ENCODE data around the gene SLC13A3. TPM values are rescaled to one million over a fixed set of nuclear protein-coding genes. Genes with fewer than 3 reads are reported as not detected.

SLC13A3 gene
- total RNA-seq, 2 experiments from 2014 or later, result 0.35 TPM; not detected in 1

DNA sequence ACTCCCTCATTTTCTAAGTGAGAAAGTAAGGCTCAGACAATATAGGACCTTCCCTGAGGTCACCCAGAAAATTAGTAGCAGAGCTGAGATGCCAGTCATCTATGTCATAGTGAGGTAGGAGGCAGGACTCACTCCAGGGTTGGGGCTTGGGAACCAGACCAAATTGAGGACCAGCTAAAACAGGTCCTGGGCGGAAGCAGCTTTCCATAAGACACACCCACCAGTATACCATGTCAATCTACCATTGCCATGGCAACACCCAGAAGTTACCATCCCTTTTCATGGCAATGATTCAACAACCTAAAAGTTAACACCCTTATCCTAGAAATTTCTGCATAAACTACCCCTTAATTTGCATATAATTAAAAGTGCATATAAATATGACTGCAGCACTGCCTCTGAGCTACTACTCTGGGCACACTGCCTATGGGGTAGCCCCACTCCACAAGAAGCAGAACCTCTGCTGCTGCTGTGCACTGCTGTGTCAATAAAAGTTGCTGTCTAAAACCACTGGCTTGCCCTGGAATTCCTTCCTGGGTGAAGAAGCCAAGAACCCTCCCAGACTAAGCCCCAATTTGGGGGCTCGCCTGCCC, 70.5 kb downstream of the SLC13A3 start:
- peaks cover 19% of the 10 kb centered on the region for H3K27me3 Mint-ChIP-seq
- H3K4me3 Mint-ChIP-seq, result no peak overlapping the region
- POLR2A ChIA-PET, result no interaction called here
- H3K9me3 Mint-ChIP-seq, result no peaks in the 10 kb centered on the region
- DNase-seq, result no peak
- H3K27ac Mint-ChIP-seq, result no peak overlapping the region
- peaks cover 2% of the 10 kb centered on the region for H3K4me1 Mint-ChIP-seq
- CTCF ChIA-PET, result interaction anchor here (1.3 kb wide), 1 partner anchor 21 kb away, joined by 5 read pairs; no protein-coding TSS in a partner anchor
- H3K36me3 Mint-ChIP-seq (ENCODE audit: low read depth), result no peaks in the 10 kb centered on the region

DNA sequence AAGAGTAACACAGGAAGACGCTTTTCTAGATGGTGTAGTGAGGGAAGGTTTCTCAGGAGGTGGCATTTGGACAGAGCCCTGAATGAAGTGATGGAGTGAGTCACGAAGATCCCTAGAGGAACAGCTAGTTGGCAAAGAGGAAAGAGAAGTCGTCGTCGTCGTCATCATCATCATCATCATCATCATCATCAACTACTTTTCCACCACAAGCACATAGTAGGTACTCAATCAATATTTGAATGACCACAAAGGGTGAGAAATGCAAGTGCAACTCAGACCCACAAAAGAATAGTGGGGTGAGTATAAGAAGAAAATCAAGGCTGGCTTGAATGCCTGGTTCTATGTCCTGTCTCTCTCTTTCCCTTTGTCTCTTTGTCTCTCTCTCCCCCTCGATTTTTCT, 72.5 kb downstream of the SLC13A3 start:
- H3K9me3 Mint-ChIP-seq, result no peaks in the 10 kb centered on the region
- H3K4me1 Mint-ChIP-seq, result peaks cover 2% of the 10 kb centered on the region
- ChIA-PET POLR2A (no interaction called here), CTCF (interaction anchor here (0.6 kb wide), 1 partner anchor 91 kb away, joined by 3 read pairs; no protein-coding TSS in a partner anchor)
- no peak overlapping the region for H3K4me3 Mint-ChIP-seq
- DNase-seq, result no peak
- H3K27ac Mint-ChIP-seq, result no peak overlapping the region
- no peaks in the 10 kb centered on the region for H3K36me3 Mint-ChIP-seq (ENCODE audit: low read depth)
- H3K27me3 Mint-ChIP-seq, result peaks cover 23% of the 10 kb centered on the region

DNA sequence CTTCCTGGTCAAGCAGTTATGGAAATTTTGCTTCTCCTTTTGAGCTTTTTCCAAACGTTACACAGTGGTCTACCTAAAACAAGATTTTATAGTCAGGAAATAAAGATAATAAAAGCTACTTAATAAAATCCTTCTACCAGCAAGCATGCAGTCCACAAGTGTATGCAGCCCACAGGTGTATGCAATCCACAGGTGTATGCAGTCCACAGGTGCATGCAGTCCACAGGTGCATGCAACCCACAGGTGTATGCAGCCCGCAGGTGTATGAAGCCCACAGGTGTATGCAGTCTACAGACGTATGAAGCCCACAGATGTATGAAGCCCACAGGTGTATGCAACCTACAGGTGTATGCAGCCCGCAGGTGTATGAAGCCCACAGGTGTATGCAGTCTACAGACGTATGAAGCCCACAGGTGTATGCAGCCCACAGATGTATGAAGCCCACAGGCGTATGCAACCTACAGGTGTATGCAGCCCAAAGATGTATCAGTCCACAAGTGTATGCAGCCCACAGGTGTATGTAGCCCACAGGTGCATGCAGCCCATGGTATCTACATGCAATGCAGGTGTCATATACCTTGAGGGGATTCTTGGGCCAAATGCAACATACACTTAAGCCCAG, 74.4 kb downstream of the SLC13A3 start:
- CTCF ChIA-PET, result no interaction called here
- POLR2A ChIA-PET, result no interaction called here

GRCh38 chr20:46575937-46576461, 75.3 kb downstream of the SLC13A3 start:
- Mint-ChIP-seq H3K4me1 (peaks cover 2% of the 10 kb centered on the region), H3K9me3 (no peaks in the 10 kb centered on the region), H3K27me3 (peaks cover 32% of the 10 kb centered on the region), H3K36me3 (ENCODE audit: low read depth) (no peaks in the 10 kb centered on the region), H3K4me3 (no peak overlapping the region), H3K27ac (no peak overlapping the region)
- no peak for DNase-seq
- ChIA-PET POLR2A (no interaction called here), CTCF (interaction anchor here (1.0 kb wide), 1 partner anchor 13 kb away, joined by 3 read pairs; no protein-coding TSS in a partner anchor)

More for the DNA sequence above, 74.4 kb downstream of the SLC13A3 start:
- H3K4me3 Mint-ChIP-seq, result no peak overlapping the region
- no peak for DNase-seq
- H3K27me3 Mint-ChIP-seq, result peaks cover 31% of the 10 kb centered on the region
- H3K36me3 Mint-ChIP-seq (ENCODE audit: low read depth), result no peaks in the 10 kb centered on the region
- no peak overlapping the region for H3K27ac Mint-ChIP-seq
- no peaks in the 10 kb centered on the region for H3K9me3 Mint-ChIP-seq
- peaks cover 2% of the 10 kb centered on the region for H3K4me1 Mint-ChIP-seq

GRCh38 chr20:46575394-46575793, 75.9 kb downstream of the SLC13A3 start:
- ChIA-PET POLR2A (no interaction called here), CTCF (interaction anchor here (0.7 to 1.4 kb wide), 3 partner anchors 13 to 56 kb away, joined by 3 to 4 read pairs (median 3); no protein-coding TSS in a partner anchor)
- DNase-seq, result no peak
- Mint-ChIP-seq H3K4me3 (no peak overlapping the region), H3K4me1 (peaks cover 2% of the 10 kb centered on the region), H3K9me3 (no peaks in the 10 kb centered on the region), H3K27ac (no peak overlapping the region), H3K36me3 (ENCODE audit: low read depth) (no peaks in the 10 kb centered on the region), H3K27me3 (peaks cover 34% of the 10 kb centered on the region)

DNA sequence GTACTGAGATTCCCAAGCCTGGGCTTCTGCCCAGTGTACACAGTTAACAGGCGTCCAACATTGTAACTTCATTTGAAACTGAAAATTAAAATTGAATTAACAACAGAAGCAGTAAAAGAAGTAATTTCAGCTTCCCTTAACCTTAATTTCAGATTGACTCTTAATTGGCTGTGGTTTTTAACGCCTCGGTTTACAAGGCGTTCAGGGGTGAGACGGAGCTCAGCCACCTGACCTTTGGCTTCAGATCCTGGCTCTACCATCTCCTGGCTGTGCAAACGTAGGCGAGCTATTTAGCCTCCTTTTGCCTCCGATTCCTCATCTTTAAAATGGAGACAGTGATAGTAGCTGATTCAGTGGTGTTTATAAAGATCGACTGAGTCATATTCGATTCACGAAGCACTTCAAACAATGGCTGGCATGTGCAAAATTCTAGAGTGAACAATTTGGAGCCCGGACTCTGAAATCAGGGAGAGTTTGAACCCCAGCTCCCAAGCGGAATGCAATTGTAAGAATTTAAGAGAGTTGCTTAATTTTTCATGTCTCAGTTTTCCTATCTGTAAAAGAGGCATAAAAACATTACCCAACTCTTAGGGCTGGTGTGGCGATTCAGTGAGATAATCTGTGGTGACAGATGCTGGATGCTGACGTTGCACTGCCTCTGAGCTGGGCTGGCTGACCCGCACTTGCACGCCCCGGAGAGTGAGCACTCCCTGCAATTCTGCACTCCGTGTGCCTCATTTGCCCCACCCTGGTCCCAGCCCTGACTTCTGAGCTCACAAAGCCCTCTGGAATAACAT, 77.3 kb downstream of the SLC13A3 start:
- Mint-ChIP-seq H3K9me3 (no peaks in the 10 kb centered on the region), H3K27me3 (peaks cover 39% of the 10 kb centered on the region), H3K4me3 (no peak overlapping the region), H3K4me1 (peaks cover 2% of the 10 kb centered on the region), H3K27ac (no peak overlapping the region), H3K36me3 (ENCODE audit: low read depth) (no peaks in the 10 kb centered on the region)
- no peak for DNase-seq
- ChIA-PET POLR2A (no interaction called here), CTCF (interaction anchor here (0.6 to 1.6 kb wide), 8 partner anchors 8 to 1548 kb away, joined by 3 to 5 read pairs (median 4); no protein-coding TSS in a partner anchor)

GRCh38 chr20:46573234-46573633, 78.0 kb downstream of the SLC13A3 start:
- H3K36me3 Mint-ChIP-seq (ENCODE audit: low read depth), result no peaks in the 10 kb centered on the region
- peaks cover 39% of the 10 kb centered on the region for H3K27me3 Mint-ChIP-seq
- peaks cover 2% of the 10 kb centered on the region for H3K4me1 Mint-ChIP-seq
- H3K27ac Mint-ChIP-seq, result no peak overlapping the region
- CTCF ChIA-PET, result interaction anchor here (0.9 to 1.6 kb wide), 3 partner anchors 15 to 50 kb away, joined by 3 to 5 read pairs (median 3); no protein-coding TSS in a partner anchor
- POLR2A ChIA-PET, result no interaction called here
- no peak overlapping the region for H3K4me3 Mint-ChIP-seq
- DNase-seq, result no peak
- no peaks in the 10 kb centered on the region for H3K9me3 Mint-ChIP-seq

DNA sequence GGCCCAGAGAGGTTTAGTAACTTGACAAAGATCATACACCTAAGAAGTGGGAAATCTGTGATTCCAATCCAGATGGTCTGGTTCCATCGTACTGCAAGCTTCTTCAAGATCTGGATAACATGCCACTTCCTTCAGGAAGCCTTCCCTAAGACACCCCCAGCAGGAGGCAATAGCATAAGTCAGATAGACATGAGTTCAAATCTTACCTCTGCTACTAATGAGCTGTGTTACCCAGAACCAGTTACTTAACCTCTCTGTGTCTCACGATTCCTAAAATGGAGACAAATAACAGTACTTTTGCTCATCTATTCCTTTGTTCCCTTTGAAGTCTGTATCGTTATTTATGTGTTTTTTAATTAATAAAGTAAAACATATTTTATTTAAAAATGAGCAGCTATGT, 78.5 kb downstream of the SLC13A3 start:
- ChIA-PET POLR2A (no interaction called here), CTCF (interaction anchor here (0.9 to 1.6 kb wide), 3 partner anchors 14 to 49 kb away, joined by 3 to 5 read pairs (median 3); no protein-coding TSS in a partner anchor)
- H3K9me3 Mint-ChIP-seq, result no peaks in the 10 kb centered on the region
- no peak for DNase-seq
- no peaks in the 10 kb centered on the region for H3K36me3 Mint-ChIP-seq (ENCODE audit: low read depth)
- no peak overlapping the region for H3K4me3 Mint-ChIP-seq
- H3K27me3 Mint-ChIP-seq, result peaks cover 40% of the 10 kb centered on the region
- no peak overlapping the region for H3K27ac Mint-ChIP-seq
- H3K4me1 Mint-ChIP-seq, result peaks cover 2% of the 10 kb centered on the region

- DNase-seq, result no peak
- no peaks in the 10 kb centered on the region for H3K9me3 Mint-ChIP-seq
- no peaks in the 10 kb centered on the region for H3K36me3 Mint-ChIP-seq (ENCODE audit: low read depth)
- H3K27me3 Mint-ChIP-seq, result peaks cover 45% of the 10 kb centered on the region
- ChIA-PET CTCF (interaction anchor here (1.0 kb wide), 1 partner anchor 12 kb away, joined by 3 read pairs; no protein-coding TSS in a partner anchor), POLR2A (no interaction called here)
- no peak overlapping the region for H3K4me3 Mint-ChIP-seq
- H3K27ac Mint-ChIP-seq, result no peak overlapping the region
- H3K4me1 Mint-ChIP-seq, result peaks cover 2% of the 10 kb centered on the region
Measured at GRCh38 chr20:46572153-46572552, 79.1 kb downstream of the SLC13A3 start.

- no peak for DNase-seq
- Mint-ChIP-seq H3K4me1 (peaks cover 2% of the 10 kb centered on the region), H3K9me3 (no peaks in the 10 kb centered on the region), H3K4me3 (no peak overlapping the region), H3K27ac (no peak overlapping the region), H3K36me3 (ENCODE audit: low read depth) (no peaks in the 10 kb centered on the region), H3K27me3 (peaks cover 45% of the 10 kb centered on the region)
- ChIA-PET CTCF (interaction anchor here (1.0 kb wide), 1 partner anchor 13 kb away, joined by 3 read pairs; no protein-coding TSS in a partner anchor), POLR2A (no interaction called here)
Measured at GRCh38 chr20:46571418-46571817, 79.8 kb downstream of the SLC13A3 start.

DNA sequence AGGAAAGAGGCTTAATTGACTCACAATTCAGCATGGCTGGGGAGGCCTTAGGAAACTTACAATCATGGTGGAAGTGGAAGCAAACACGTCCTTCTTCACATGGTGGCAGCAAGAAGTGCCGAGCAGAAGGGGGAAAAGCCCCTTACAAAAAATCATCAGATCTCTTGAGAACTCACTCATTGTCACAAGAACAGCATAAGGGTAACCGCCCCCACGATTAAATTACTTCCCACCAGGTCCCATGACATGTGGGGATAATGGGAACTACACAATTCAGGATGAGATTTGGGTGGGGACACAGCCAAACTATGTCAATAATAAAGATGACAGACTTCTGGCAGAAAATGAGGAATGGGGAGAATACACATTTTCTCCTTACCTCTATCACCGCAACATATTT, 80.3 kb downstream of the SLC13A3 start:
- Mint-ChIP-seq H3K4me3 (no peak overlapping the region), H3K9me3 (no peaks in the 10 kb centered on the region), H3K36me3 (ENCODE audit: low read depth) (no peaks in the 10 kb centered on the region), H3K27ac (no peak overlapping the region), H3K27me3 (peaks cover 40% of the 10 kb centered on the region), H3K4me1 (peaks cover under 1% of the 10 kb centered on the region)
- CTCF ChIA-PET, result no interaction called here
- POLR2A ChIA-PET, result no interaction called here
- DNase-seq, result no peak

DNA sequence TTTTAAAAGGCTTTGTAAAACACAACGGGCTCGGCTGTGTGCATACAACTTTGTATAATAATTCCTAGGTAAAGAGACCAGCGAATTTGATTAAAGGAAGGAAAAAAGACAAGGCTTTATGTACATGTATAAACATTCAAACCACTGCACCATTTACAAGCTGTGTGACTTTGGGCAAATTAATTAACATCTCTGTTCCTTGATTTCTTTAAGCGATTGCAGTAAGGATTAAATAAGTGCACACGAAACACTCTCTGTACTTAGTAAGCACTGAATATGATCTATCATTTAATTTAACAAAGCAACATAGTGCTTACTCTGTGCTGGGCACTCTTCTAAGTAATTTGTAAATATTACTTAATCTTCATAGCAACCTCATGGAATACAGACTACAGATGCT, 81.3 kb downstream of the SLC13A3 start:
- no peak overlapping the region for H3K4me3 Mint-ChIP-seq
- no peak for DNase-seq
- no peaks in the 10 kb centered on the region for H3K9me3 Mint-ChIP-seq
- no peaks in the 10 kb centered on the region for H3K36me3 Mint-ChIP-seq (ENCODE audit: low read depth)
- H3K27me3 Mint-ChIP-seq, result peaks cover 45% of the 10 kb centered on the region
- no peaks in the 10 kb centered on the region for H3K4me1 Mint-ChIP-seq
- ChIA-PET CTCF (no interaction called here), POLR2A (no interaction called here)
- no peak overlapping the region for H3K27ac Mint-ChIP-seq
